WTC11 (cell line): Measurements from ENCODE around the gene SERBP1. TPM values are rescaled to one million over a fixed set of nuclear protein-coding genes. Genes with fewer than 3 reads are reported as not detected.

Experiments
- ATAC-seq: fragments of 200-7000 bp; cut with Tn5 transposase; 2 replicates; pipeline ENCODE4 v1.10.0; 2021; ENCODE audit warnings: mild to moderate bottlenecking, moderate library complexity
- CTCF ChIA-PET: fragments of 300-600 bp; sonication (Branson Sonifier 250); formaldehyde crosslinking; loops from one replicate; lab custom pipeline; 2021; ENCODE audit warnings: antibody characterized with exemption; lab: Charles Lee
- POLR2A ChIA-PET: fragments of 350-600 bp; sonication (Branson Sonifier 250); formaldehyde crosslinking; loops from one replicate; lab custom pipeline; 2021; ENCODE audit warnings: antibody characterized with exemption; lab: Charles Lee
- DNase-seq: peaks from one replicate; pipeline ENCODE4 v3.0.0; 2021; ENCODE audit warnings: low spot score
- H3K27ac Mint-ChIP-seq: 2 replicates; pipeline ENCODE4 v1.8.0; 2021; ENCODE audit warnings: mixed read lengths
- H3K27me3 Mint-ChIP-seq: 2 replicates; pipeline ENCODE4 v1.8.0; 2021; ENCODE audit warnings: low read depth, mild to moderate bottlenecking, moderate library complexity, mixed read lengths
- H3K36me3 Mint-ChIP-seq: 2 replicates; pipeline ENCODE4 v1.8.0; 2021; ENCODE audit warnings: mixed read lengths
- H3K4me1 Mint-ChIP-seq: 2 replicates; pipeline ENCODE4 v1.8.0; 2022; ENCODE audit warnings: mixed read lengths
- H3K4me3 Mint-ChIP-seq: 2 replicates; pipeline ENCODE4 v1.8.0; 2021; ENCODE audit warnings: mild to moderate bottlenecking, moderate library complexity, mixed read lengths
- H3K9me3 Mint-ChIP-seq: 2 replicates; pipeline ENCODE4 v1.8.0; 2021; ENCODE audit warnings: mixed read lengths
- AFF4 ChIP-seq: sonication (generic); formaldehyde crosslinking; IDR thresholded peaks from 2 replicates; pipeline ENCODE4 v1.8.1; 2023; ENCODE audit warnings: mild to moderate bottlenecking, missing genetic modification reagents, borderline replicate concordance
- CDX4 ChIP-seq: fragments of 250-450 bp; sonication (Bioruptor Pico); IDR thresholded peaks from 2 replicates; pipeline ENCODE4 v1.9.0; 2021; ENCODE audit warnings: moderate library complexity, mild to moderate bottlenecking, inconsistent platforms, borderline replicate concordance
- E2F1 ChIP-seq: sonication (generic); formaldehyde crosslinking; IDR thresholded peaks from 2 replicates; pipeline ENCODE4 v1.8.0; 2022; ENCODE audit warnings: mild to moderate bottlenecking, missing genetic modification reagents
- ELF4 ChIP-seq: sonication (generic); formaldehyde crosslinking; IDR thresholded peaks from 2 replicates; pipeline ENCODE4 v1.8.1; 2022; ENCODE audit warnings: low read depth, mild to moderate bottlenecking, moderate library complexity, missing genetic modification reagents
- GABPB1 ChIP-seq: sonication (generic); formaldehyde crosslinking; IDR thresholded peaks from 2 replicates; pipeline ENCODE4 v1.8.1; 2023; ENCODE audit warnings: mild to moderate bottlenecking, missing genetic modification reagents
- GRHL2 ChIP-seq: fragments of 250-450 bp; sonication (Bioruptor Pico); IDR thresholded peaks from 2 replicates; pipeline ENCODE4 v1.8.0; 2022; ENCODE audit warnings: mild to moderate bottlenecking, moderate library complexity; ENCODE audit not compliant: insufficient replicate concordance, severe bottlenecking
- IRF2 ChIP-seq: sonication (generic); formaldehyde crosslinking; IDR thresholded peaks from 2 replicates; pipeline ENCODE4 v1.8.0; 2022; ENCODE audit warnings: low read depth, missing genetic modification reagents, borderline replicate concordance
- KAT7 ChIP-seq: sonication (generic); formaldehyde crosslinking; IDR thresholded peaks from 2 replicates; pipeline ENCODE4 v1.8.1; 2023; ENCODE audit warnings: missing genetic modification reagents, mild to moderate bottlenecking, borderline replicate concordance
- MAX ChIP-seq: sonication (generic); formaldehyde crosslinking; IDR thresholded peaks from 2 replicates; pipeline ENCODE4 v1.8.0; 2022; ENCODE audit warnings: mild to moderate bottlenecking, missing genetic modification reagents
- MXD4 ChIP-seq: fragments of 250-450 bp; sonication (Bioruptor Pico); IDR thresholded peaks from 2 replicates; pipeline ENCODE4 v1.8.0; 2021; ENCODE audit warnings: mild to moderate bottlenecking, moderate library complexity, borderline replicate concordance
- NFE2L1 ChIP-seq: sonication (generic); formaldehyde crosslinking; IDR thresholded peaks from 2 replicates; pipeline ENCODE4 v1.8.1; 2023; ENCODE audit warnings: missing genetic modification reagents
- NR3C1 ChIP-seq: sonication (generic); formaldehyde crosslinking; conservative IDR thresholded peaks from 2 replicates; pipeline ENCODE4 v1.8.1; 2023; ENCODE audit warnings: low read depth, mild to moderate bottlenecking, missing genetic modification reagents
- PRDM15 ChIP-seq: sonication (generic); formaldehyde crosslinking; IDR thresholded peaks from 2 replicates; pipeline ENCODE4 v1.8.0; 2022; ENCODE audit warnings: missing genetic modification reagents
- TP53 ChIP-seq: sonication (generic); formaldehyde crosslinking; IDR thresholded peaks from 2 replicates; pipeline ENCODE4 v1.8.1; 2023; ENCODE audit warnings: mild to moderate bottlenecking, missing genetic modification reagents
- ZNF416 ChIP-seq: fragments of 250-450 bp; sonication (Bioruptor Pico); IDR thresholded peaks from 2 replicates; pipeline ENCODE4 v1.9.0; 2021; ENCODE audit warnings: mild to moderate bottlenecking, inconsistent platforms
- ZNF423 ChIP-seq: fragments of 250-450 bp; sonication (Bioruptor Pico); IDR thresholded peaks from 2 replicates; pipeline ENCODE4 v2.1.2; 2022; ENCODE audit warnings: mild to moderate bottlenecking, moderate library complexity
- ZNF512 ChIP-seq: sonication (generic); formaldehyde crosslinking; IDR thresholded peaks from 2 replicates; pipeline ENCODE4 v1.8.1; 2022; ENCODE audit warnings: missing genetic modification reagents, borderline replicate concordance
- total RNA-seq: library from RNA; stranded (reverse); gene quantifications from 3 replicates; pipeline ENCODE4 v1.2.3, GENCODE V29; 2021

Gene SERBP1
- total RNA-seq, 1 experiment from 2014 or later = 543 TPM

GRCh38 chr1:67430358-67431155 lies at the start of gene SERBP1 (continued):
- TF ChIP-seq E2F1 (no peak), ZNF416 (CRISPR knock-in tag) (0 out of 2 replicates have a peak, but pooled peaks have one; percentile 29), NR3C1 (CRISPR knock-in tag) (no peak), GABPB1 (CRISPR knock-in tag) (peak; percentile 36), NFE2L1 (CRISPR knock-in tag) (no peak), TP53 (CRISPR knock-in tag) (peak; percentile 61; the same call in 1 of the 2 replicates), ELF4 (no peak), MAX (CRISPR knock-in tag) (peak; percentile 95), MXD4 (CRISPR knock-in tag) (no peak), GRHL2 (no peak), ZNF512 (CRISPR knock-in tag) (no peak), AFF4 (CRISPR knock-in tag) (no peak), ZNF423 (CRISPR knock-in tag) (no peak), CDX4 (no peak), IRF2 (CRISPR knock-in tag) (0 out of 2 replicates have a peak, but pooled peaks have one; percentile 58)

GRCh38 chr1:67479146-67479891 lies 49.1 kb upstream of the SERBP1 start:
- no peak overlapping the region for H3K4me3 Mint-ChIP-seq
- no peaks in the 10 kb centered on the region for H3K27me3 Mint-ChIP-seq
- H3K36me3 Mint-ChIP-seq = no peaks in the 10 kb centered on the region
- CTCF ChIA-PET = interaction anchor here (0.5 to 1.5 kb wide), 7 partner anchors 8 to 268 kb away, joined by 3 to 7 read pairs (median 4); no protein-coding TSS in a partner anchor
- H3K9me3 Mint-ChIP-seq = no peaks in the 10 kb centered on the region
- POLR2A ChIA-PET = interaction anchor here (0.6 kb wide), 1 partner anchor 322 kb away, joined by 5 read pairs; no protein-coding TSS in a partner anchor
- peaks cover 12% of the 10 kb centered on the region for H3K4me1 Mint-ChIP-seq
- no peak overlapping the region for H3K27ac Mint-ChIP-seq
- DNase-seq (no peak), ATAC-seq (no peak; the same call in 1 of the 2 replicates)
- TF ChIP-seq KAT7 (CRISPR knock-in tag) (no peak), PRDM15 (peak; percentile 92), NFE2L1 (CRISPR knock-in tag) (no peak)
